PC-3 (cell line): ENCODE results near the gene ATXN3.

Experiments
- EZH2phosphoT487 ChIP-seq: fragments of 300-600 bp; sonication (generic); IDR thresholded peaks from 2 replicates; pipeline ENCODE4 v1.6.1; 2018; ENCODE audit warnings: mild to moderate bottlenecking, antibody characterized with exemption, low read length, borderline replicate concordance
- TF ChIP-seq, protein P1 (sequence below): fragments of 300-600 bp; sonication (generic); conservative IDR thresholded peaks from 2 replicates; pipeline ENCODE4 v1.5.1; 2017; ENCODE audit warnings: antibody characterized with exemption, low read depth, mild to moderate bottlenecking, low read length

DNA sequence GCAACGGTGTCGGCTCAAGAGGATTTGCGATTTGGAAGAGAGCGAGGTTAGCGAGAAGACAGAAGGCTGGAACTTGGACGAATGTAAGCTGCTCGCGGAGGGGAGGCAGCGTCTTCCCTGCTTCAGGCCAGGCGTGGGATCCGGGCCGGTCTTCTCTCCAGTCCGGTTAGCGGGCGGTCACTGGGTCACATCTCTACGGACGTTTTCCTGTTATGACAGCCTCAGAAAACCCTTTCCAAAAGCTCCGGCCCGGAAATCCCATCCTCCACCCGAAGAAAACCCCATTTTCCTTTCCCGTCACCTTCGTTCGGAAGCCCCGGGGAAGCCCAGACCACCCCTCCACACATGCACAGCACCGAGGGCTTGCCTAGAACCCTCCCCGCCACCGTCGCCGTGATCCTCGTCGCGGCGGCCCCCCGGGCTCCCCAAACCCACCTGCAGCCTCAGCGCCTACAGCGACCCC is 14.9 kb upstream of the ATXN3 start:
- TF ChIP-seq, protein P1, sequence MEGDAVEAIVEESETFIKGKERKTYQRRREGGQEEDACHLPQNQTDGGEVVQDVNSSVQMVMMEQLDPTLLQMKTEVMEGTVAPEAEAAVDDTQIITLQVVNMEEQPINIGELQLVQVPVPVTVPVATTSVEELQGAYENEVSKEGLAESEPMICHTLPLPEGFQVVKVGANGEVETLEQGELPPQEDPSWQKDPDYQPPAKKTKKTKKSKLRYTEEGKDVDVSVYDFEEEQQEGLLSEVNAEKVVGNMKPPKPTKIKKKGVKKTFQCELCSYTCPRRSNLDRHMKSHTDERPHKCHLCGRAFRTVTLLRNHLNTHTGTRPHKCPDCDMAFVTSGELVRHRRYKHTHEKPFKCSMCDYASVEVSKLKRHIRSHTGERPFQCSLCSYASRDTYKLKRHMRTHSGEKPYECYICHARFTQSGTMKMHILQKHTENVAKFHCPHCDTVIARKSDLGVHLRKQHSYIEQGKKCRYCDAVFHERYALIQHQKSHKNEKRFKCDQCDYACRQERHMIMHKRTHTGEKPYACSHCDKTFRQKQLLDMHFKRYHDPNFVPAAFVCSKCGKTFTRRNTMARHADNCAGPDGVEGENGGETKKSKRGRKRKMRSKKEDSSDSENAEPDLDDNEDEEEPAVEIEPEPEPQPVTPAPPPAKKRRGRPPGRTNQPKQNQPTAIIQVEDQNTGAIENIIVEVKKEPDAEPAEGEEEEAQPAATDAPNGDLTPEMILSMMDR = no peak
- no peak for TF ChIP-seq EZH2phosphoT487
